H1 (cell line): Measurements from ENCODE around the gene CDK19. TPM values are rescaled to one million over a fixed set of nuclear protein-coding genes. Genes with fewer than 3 reads are reported as not detected.

ENCODE experiments used
- CTCF ChIP-seq, 3 experiments: IDR thresholded peaks; 1 replicate in 2 of 3; 2 replicates in 1 of 3; pipeline versions ENCODE4 v1.5.1 to v1.6.1; 2011; ENCODE audit warnings: low read length in 3 of 3, mild to moderate bottlenecking in 3 of 3, inconsistent platforms in 2 of 3, low read depth in 1 of 3, moderate library complexity in 1 of 3; ENCODE audit not compliant: insufficient read depth in 1 of 3; ENCODE audit errors: control extremely low read depth in 1 of 3
- KDM5A ChIP-seq: fragments of 200-600 bp; IDR thresholded peaks from 2 replicates; pipeline ENCODE4 v1.7.1; 2012; ENCODE audit warnings: mild to moderate bottlenecking, low read length, inconsistent platforms, mixed read lengths
- polyA plus RNA-seq, 7 experiments: library from polyadenylated mRNA; depleted of rRNA in 3 of 7; stranded (reverse) in 5 of 7; unstranded in 2 of 7; fragments of >200 nt in 5 of 7; fragments of 200-250 nt in 2 of 7; gene quantifications; 1 replicate in 5 of 7; 2 replicates in 1 of 7; 4 replicates in 1 of 7; pipeline versions ENCODE4 v1.2.1 to v1.2.3, GENCODE V29; 2011 to 2013; ENCODE audit warnings: missing spikeins in 2 of 7, mixed read lengths in 2 of 7
- total RNA-seq: library from RNA; stranded (reverse); fragmentation: NEBNext Ultra II Directional; extraction: Animal tissue kit (Norgen Biotek cat#: 25700); gene quantifications from 2 replicates; pipeline ENCODE4 v1.2.1, GENCODE V29; 2021

The CDK19 gene
- total and polyA plus RNA-seq, 2 of the 8 experiments (the other 6 are each of a cell fraction or from before 2014, with no cell fraction given): 4.9 to 12.6 TPM

GRCh38 chr6:110748453-110748852, 66.8 kb downstream of the CDK19 start (continued):
- TF ChIP-seq CTCF (IDR thresholded peaks at IDR 0.05; ENCODE audit: control extremely low read depth in 1 of 3, insufficient read depth in 1 of 3, low read depth in 1 of 3, low read length in 3 of 3) (no peak), KDM5A (no peak)
